Activated CD4-positive, alpha-beta T cell treated with anti-CD3 and anti-CD28 coated beads, Interleukin-2, amount 50 U/mL, for 4 hours (primary cell): ENCODE data around the gene METTL2A.
"Not testable (repeated sequence)": the region's sequence is repeated elsewhere in the genome, so short reads cannot be mapped to it uniquely, and the experiment has no call there.

Experiments used
- DNase-seq, 2 experiments: peaks; one replicate each; pipeline ENCODE4 v3.0.0-alpha.2; 2020

METTL2A gene

DNA sequence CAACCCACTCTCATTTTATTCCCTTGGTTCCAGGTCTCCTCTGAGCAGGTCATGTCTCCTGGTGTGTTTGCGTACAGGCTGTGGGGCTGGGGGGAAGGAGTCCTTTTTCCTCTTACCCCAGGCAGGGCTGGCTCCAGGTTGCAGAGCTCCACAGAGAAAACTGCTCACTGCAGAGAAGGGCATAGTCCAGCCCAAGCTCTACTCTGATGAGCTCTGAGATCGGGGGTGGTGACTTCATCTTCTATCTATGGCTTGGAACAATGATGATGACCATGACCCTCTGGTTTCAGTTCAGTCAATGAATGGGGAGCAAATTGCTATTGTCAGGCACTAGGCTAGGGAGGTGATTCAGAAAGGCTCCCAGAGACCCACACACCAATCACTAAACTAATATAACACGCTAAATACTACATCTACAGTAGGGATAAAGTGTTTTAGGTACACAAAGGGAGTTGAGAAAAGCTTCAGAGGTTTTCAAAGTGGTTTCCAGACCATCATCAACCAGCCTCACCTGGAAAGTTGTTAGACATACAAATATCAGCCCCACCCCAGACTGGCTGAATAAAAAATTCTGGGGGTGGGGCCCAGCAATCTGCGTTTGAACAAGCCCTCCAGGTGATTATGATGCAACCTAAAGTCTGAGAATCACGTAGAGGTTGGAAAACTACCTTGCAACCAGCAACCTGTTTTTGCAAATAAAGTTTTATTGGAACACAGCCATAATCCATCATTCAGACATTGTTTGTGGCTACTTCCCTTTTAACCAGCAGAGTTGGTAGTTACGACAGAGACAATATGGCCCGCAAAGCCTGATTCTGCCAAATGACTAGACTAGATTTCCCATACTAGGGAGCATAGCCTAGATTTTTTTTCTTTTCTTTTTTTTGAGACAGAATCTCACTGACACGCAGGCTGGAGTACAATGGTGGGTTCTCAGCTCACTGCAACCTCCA lies 49.6 kb downstream of the METTL2A start:
- DNase-seq: not testable (repeated sequence)

DNA sequence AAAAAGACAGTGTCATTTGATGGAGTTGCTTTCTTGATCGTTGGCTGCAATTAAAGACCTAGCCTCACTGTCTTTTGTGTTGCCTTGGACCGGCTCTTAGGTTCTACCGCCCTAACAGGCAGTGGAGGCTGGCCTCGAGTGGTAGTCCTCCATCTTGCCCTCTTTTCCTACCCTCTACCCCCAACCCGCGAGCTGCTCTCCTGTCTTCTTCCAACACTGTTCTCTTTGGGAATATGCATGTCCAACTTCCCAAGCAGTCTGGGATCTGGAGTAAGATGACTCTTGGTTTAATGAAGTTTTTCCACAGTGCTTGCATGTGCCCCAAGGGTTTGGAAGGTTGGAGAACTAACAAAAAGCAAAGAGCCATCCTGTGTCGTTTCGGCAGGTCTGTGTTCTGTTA lies 53.4 kb downstream of the METTL2A start:
- DNase-seq: not testable (repeated sequence)

DNA sequence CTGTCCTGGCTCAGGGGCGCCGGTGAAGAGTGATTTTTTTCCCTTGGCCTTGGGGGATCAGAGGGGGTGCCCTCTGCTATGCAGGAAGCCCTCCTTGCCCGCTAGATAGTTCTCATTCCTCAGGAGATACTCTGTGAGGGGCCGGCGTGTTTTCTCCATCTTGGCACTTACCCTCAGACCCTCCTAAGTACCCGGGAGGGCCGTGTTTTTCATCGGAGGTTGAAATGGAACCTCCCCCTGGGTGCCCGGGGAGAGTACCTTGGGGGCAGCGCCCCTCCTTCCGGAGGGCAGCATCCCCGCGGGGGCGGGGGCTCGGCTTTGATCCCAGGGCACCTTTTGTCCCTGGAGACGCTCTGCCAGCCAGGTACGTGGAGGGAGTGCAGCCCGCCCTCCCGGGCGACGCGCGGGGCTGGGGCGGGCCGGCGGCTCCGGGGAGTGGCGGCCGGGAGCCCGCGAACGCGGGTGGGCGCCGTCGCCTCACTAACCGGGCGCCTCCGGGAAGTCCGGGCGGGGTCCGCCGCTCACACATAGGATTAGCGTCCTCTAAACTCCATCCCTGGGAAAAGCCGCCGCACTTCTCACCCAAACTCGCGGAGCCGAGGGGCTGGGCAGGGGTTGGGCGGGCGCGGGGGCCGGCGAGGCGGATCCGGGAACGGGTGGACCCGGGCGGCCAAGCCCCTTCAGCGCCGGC lies 54.2 kb downstream of the METTL2A start:
- DNase-seq: peak; percentile 6 to 10

DNA sequence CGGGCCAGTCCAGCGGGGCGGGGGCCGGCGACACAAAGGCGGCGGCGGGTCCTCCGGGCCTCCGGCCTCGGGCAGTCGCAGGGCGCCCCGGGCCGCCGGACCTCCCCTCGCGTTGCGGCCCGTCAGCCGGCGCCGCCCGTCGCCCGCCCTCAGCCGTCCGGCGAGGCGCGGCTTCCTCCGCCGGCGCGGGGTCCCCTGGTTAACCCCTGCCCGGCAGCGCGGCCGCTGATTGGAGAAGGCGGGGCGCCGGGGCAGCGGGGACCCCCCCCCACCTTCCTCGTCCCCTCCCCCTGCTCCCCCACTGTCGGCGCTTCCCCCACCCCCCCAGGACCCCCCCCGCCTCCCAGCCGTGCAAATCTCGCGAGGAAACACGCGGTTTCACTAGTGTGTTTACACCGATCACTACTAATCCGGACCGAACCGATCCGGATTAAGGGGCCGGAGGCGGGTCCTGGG lies 54.8 kb downstream of the METTL2A start, which contains the start of gene TLK2:
Gene TLK2 (plus strand): TSS at position 402 of the 456 bp plus-strand sequence. CDS start 2,301 bp downstream, outside the sequence.
- DNase-seq: peak; percentile 61 to 69

DNA sequence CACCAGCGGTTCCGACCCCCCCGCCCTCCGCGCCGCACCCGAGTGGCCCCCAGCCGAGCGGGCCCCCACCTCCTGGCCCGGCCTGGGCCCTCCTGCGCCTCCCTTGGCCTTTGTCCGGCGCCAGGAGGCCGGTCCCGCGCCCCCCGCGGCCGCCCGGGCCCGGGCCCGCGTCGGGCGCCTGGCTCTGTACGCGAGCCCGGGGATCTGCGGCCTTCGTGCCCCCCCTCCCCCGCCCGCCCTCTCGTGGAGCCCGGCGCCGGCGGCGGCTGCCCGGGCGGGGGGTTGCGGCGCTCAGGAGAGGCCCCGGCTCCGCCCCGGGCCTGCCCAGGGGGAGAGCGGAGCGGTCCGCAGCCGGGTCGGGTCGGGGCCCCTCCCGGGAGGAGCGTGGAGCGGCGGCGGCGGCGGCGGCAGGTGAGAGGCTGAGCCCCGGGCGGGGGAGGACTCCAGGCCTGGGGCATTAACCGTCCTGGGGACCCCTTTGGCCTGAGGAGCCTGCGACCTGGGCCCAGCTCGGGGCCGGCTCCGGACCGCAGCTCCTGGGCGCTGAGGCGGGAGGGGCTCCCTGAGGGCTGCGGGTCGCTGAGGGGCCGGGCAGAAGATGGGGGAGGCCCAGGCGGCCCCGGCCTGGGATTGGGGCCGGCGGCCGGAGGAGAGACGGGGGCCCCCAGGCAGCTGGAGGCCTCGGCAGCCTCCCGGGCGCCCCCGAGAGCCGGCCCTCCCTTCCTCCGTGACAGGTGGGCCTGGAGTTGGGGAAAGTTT lies 55.4 kb downstream of the METTL2A start:
- peak; percentile 29 to 37 for DNase-seq

- not testable (repeated sequence) for DNase-seq
These were observed 56.1 kb downstream of the METTL2A start for GRCh38 chr17:62479639-62480258.

DNA sequence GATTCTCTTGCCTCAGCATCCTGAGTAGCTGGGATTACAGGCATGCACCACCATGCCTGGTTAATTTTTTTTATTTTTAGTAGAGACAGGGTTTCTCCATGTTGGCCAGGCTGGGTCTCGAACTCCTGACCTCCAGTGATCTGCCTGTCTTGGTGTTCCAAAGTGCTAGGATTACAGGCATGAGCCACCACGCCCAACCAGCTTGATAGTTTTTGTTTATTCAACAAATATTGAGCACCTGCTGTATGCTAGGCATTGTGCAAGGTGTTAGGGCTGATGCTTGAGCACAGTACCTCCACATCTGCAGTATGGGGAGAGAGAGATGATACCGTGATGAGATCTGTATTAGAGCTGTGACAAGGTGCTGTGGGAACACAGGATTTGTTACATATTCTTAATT lies 58.9 kb downstream of the METTL2A start:
- DNase-seq: not testable (repeated sequence)

- DNase-seq: not testable (repeated sequence)
These were observed 67.3 kb downstream of the METTL2A start for GRCh38 chr17:62490990-62491389.

DNA sequence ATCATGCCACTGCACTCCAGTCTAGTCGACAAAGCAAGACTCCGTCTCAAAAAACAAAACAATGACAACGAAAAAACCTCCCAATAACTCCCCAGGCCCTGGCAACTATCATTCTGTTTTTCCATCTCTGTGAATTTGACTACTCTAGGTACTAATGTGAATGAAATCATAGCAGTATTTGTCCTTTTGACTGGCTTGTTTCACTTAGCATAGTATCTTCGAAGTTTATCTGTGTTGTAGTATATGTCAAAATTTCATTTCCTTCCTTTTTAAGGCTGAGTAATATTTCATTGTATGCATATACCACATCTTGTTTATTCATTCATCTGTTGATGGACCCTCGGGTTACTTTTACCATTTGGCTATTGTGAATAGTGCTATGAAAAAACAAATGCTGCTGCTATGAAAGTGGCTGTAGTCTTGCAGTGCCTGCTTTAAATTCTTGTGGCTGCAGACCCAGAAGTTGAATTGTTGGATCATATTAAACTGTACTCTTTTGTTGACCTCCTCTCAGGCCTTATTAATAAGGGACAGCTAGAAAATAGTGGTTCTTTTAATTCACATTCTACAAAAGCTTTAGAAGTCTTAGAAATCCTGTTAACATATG lies 69.5 kb downstream of the METTL2A start:
- DNase-seq: not testable (repeated sequence)

- DNase-seq: not testable (repeated sequence)
These were observed 70.4 kb downstream of the METTL2A start for GRCh38 chr17:62494073-62494472.

- DNase-seq: not testable (repeated sequence)
These were observed 72.6 kb downstream of the METTL2A start for GRCh38 chr17:62496344-62496743.

DNA sequence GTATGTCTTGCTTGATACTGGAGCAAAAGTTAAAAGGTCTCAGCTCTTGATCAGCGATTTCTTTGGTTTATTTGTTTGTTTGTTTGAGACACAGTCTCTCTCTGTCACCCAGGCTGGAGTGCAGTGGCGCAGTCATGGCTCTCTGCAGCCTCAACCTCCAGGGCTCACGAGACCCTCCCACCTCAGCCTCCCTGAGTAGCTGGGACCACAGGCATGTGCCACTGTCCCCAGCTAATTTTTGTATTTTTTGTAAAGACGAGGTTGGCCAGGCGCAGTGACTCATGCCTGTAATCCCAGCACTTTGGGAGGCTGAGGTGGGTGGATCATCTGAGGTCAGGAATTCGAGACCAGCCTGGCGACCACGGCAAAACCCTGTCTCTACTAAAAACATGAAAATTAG lies 75.1 kb downstream of the METTL2A start:
- not testable (repeated sequence) for DNase-seq
